HS-5 (cell line): Measurements from ENCODE around the gene APOF.
"Not testable (repeated sequence)": the region's sequence is repeated elsewhere in the genome, so short reads cannot be mapped to it uniquely, and the experiment has no call there.

ENCODE experiments used
- DNase-seq: peaks from one replicate; pipeline ENCODE4 v3.0.0-alpha.2; 2012; ENCODE audit warnings: low read depth

The APOF gene

GRCh38 chr12:56366948-56367347 lies 4.3 kb upstream of the APOF start:
- no peak for DNase-seq

DNA sequence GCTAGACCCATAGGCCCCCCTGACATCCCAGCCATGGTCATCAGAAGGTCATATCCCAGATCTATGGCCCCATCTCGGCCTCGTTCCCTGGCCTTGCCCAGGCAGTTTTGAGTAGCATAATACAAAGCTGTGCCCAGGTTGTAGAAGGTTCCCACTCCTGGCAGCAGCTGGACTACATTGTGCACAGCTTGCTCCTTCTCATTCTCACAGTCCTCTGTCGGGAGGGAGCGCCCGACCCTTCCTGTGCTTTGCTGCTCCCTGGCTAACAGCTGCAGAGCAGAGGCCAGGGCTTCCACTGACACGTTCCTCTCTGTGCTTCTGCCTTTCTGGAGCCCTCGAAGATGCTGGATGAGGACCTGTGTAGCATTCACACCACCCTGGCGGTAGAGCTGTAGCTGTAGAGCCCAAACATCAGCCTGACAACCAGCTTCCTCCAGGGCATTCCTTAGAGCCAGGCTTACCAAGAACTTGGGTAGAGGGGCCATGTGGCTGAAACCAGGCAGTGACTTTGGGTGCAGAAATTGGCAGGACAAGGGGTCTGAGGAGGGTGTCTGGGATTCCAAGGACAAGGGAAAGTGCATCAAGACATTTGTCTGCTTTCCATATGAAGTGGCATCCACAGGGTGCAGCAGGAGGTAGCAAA lies 1.0 kb downstream of the APOF start:
- DNase-seq, result no peak

GRCh38 chr12:56359851-56360767 lies 2.5 kb downstream of the APOF start, which contains the start of gene STAT2:
Gene STAT2 (minus strand): TSS chr12:56360107. CDS start chr12:56356571, 3,536 bp downstream.
- DNase-seq, result peak; percentile 99

DNA sequence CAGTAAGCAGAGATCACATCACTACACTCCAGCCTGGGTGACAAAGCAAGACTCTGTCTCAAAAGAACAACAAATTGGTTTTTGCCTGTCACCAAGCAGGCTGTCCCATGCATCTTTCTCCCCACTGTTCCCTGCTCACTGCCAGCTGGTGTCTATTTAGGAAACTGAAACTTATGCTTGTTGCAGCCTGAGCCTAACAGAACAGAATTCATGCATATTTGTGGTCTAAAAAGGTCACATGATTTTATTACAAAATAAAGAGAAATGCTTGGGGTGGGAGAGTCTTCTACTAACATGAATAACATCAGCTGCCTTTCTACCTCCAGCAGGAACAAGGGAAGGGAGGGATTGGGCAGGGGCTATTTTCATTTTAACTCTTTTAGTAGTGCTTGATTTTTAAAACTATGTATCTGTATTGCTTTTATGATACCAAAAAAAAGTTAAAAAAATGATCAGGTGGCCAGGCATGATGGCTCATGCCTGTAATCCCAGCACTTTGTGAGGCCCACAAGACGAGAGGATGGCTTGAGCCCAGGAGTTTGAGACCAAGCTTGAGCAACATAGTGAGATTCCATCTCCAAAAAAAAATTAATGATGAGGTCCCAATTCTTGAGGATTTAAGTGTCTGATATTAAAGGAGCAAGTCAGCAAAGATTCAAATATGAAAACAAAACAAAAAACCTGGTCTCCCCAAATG lies 3.7 kb downstream of the APOF start:
- DNase-seq, result peak; percentile 70

DNA sequence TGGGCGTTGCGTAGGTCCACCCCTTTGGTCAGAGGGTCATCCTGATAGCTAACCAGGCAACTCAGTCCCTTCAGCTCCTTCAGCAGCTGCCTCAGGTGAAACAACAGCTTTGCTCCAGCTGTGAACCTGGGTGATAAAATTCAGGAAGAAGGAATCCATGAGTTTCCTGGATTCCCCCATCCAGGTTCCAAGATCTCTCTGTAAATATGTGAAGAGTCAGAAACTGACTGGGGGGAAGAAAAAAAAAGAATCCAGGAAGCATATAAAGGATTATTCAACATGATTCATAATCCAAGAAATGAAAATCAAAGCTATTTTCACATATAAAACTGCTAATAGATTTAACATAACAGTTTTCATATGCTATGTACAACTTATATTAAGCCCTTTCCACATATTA lies 11.3 kb downstream of the APOF start:
- no peak for DNase-seq

DNA sequence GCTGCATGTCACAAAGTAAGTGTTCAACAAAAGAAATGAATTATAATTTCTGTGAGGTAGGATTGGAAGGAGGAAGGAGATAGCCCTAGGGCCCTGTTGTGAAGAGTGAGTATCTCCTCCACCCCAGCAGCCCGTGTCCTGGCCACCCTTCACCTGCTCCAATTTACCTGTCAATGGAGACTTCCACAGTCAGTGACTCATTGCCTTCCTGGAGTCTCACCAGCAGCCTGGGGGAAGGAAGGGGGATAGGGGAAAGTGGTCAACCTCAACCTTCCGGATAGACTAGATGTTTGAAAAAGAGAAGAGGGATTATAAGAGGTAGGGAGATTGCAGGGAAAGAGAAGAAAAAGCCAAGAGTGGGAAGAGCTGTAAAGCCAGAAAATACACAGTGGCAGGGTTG lies 12.0 kb downstream of the APOF start:
- DNase-seq, result no peak

DNA sequence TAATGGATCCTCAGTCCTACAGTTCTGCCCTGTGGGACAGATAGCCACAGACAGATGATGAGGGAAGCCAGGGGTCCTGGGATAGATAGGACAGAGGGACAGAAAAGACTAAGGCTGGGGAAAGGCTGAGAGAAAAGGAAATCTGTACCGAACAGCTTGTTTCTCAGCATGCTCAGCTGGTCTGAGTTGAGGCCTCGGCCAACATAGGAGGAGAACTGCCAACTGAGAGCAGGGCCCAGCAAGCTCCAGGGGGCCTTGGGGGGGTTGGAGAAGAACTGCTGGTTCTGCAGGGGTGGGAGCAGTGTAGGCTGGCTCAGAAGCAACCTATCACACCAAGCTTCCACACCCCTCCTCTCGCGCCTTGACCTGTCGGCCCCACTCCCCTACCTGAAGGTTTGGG lies 13.9 kb downstream of the APOF start:
- DNase-seq, result no peak

DNA sequence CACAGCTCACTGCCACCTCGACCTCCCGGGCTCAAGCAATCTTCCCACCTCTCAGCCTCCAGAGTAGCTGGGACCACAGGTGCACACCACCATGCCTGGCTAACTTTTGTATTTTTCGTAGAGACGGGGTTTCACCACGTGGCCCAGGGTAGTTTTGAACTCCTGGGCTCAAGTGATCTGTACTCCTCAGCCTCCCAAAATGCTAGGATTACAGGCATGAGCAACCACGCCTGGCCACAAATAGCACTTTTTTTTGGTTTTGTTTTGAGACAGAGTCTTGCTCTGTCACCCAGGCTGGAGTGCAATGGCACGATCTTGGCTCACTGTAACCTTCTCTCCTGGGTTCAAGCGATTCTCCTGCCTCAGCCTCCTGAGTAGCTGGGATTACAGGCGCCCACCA lies 15.4 kb downstream of the APOF start:
- DNase-seq, result not testable (repeated sequence)

DNA sequence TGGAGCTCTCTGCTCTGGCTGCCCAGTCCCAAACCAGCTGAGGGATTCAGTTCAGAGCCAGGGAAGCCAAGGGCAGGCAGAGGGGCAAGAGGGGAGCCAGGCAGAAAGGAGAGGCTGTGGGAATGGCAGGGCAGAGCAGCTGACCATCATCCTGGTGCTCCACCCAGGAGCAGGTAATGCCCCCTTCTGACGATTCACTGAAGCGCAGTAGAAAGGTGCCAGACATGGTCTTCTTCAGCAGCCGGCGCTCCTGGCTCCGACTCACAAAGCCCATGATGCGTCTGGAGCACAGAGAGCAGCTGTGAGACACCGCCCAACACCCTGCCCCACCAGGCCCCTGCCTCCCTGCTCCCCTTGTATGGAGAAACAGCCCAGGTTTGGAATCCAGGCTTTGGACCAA lies 16.0 kb downstream of the APOF start:
- no peak for DNase-seq

DNA sequence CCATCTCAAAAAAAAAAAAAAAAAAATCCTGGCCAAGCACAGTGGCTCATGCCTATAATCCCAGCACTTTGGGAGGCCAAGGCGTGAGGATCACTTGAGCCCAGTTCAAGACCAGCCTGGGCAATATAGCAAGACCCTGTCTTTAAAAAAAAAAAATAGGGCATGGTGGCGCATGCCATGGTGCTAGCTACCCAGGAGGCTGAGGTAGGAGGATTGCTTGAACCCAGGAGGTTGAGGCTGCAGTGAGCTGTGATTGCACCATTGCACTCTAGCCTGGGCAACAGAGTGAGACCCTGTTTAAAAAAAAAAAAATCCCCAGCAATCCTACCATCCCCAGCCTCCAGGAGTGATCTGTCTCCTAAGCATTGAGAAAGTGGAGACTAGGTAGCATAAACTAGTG lies 20.4 kb downstream of the APOF start:
- not testable (repeated sequence) for DNase-seq

GRCh38 chr12:56341616-56342015 lies 21.0 kb downstream of the APOF start:
- no peak for DNase-seq

DNA sequence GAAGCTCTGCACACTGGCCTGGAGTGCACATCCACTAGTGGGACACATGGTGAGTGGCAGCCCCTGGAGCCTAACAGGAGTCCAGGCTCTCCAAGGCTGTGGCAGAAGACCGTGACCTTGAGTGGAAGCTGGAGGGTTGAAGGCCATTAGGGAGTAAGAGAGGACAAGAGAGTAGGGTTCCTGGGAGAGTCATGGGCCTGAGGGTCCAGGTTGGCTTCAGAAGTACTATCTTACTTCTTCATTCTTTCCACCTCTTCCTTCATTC lies 23.6 kb downstream of the APOF start:
- no peak for DNase-seq

DNA sequence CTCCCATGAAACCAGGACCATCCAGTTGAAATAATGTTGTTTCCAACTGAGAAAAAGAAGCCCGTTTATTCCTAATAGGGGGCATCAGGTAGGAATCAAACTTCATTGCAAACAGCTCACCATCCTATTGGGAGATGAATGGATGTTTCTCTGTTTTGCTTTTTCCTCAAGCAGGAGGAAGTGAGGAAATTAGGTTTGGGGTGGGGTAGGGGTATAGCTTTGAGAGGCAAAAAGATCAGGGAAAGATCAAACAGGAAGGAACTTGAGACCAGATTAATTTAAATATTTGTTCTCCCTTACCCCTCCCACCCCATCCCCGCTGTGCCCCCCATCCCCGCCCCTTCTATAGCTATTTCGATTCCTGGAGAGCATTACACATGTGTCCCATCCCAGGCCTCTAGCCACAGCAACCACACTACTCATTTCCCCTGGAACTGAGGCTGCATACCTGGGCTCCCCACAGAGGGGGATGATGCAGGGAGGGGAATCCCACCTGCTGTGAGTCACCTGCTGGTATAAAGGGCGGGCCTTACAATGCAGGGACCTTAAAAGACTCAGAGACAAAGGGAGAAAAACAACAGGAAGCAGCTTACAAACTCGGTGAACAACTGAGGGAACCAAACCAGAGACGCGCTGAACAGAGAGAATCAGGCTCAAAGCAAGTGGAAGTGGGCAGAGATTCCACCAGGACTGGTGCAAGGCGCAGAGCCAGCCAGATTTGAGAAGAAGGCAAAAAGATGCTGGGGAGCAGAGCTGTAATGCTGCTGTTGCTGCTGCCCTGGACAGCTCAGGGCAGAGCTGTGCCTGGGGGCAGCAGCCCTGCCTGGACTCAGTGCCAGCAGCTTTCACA lies 24.1 kb downstream of the APOF start, which contains the start of gene IL23A:
IL23A (plus strand) TSS at position 577 of the 850 bp plus-strand sequence; CDS start at position 738, 161 bp downstream.
- DNase-seq, result no peak

DNA sequence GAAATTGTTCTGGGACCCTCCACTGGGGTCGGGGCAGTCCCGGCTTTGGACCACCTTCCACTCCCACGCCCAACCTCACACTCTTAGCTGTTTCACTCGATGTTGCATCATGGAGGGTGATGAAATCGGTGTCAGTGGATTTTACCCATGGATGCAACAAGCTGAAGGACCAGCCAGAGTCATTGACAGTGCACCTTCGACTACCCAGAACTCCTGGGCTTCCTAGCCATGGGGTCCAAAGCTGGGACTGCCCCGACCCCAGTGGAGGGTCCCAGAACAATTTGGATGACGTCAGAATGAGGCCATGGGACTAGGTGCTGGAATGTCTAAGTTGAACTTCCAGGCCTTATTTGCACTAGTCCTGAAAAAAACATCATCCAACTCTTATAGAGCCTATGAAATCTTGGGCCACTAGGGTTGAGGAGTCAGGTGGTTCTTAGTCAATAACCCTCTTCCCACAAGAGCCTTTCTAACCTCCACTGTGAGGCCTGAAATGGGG lies 24.9 kb downstream of the APOF start:
- no peak for DNase-seq

GRCh38 chr12:56336361-56337167 lies 26.1 kb downstream of the APOF start:
- no peak for DNase-seq

GRCh38 chr12:56335527-56335926 lies 27.1 kb downstream of the APOF start:
- DNase-seq, result not testable (repeated sequence)

DNA sequence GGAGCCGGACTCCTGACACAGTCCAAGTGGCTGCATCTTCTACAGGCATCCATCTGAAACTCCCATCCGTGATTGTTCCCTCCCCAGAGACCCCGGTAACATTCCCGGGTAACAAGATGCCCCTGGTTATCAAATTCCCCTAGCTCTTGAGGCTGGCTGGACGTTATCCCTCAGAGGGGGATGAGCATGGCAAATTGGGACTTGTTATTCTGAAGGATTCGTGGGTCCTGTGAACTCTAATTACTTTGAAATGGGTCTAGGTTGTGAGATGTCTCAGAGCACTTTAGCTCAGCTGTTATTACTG lies 28.2 kb downstream of the APOF start:
- DNase-seq, result no peak

GRCh38 chr12:56333679-56334489 lies 28.8 kb downstream of the APOF start, which contains the start of gene PAN2:
Gene PAN2 (minus strand): TSS chr12:56334000. CDS start chr12:56333094, 906 bp downstream.
- peak; percentile 94 for DNase-seq

GRCh38 chr12:56333197-56333678 lies 29.4 kb downstream of the APOF start:
- DNase-seq, result no peak
